ENCODE results near the gene CERT1. TPM values are rescaled to one million over a fixed set of nuclear protein-coding genes. Genes with fewer than 3 reads are reported as not detected.
"Not testable (repeated sequence)": the region's sequence is repeated elsewhere in the genome, so short reads cannot be mapped to it uniquely, and the experiment has no call there.

CERT1 gene
- polyA plus RNA-seq, 2 of the 4 experiments (the other 2 are of a cell fraction), result 19.5 to 22.5 TPM

DNA sequence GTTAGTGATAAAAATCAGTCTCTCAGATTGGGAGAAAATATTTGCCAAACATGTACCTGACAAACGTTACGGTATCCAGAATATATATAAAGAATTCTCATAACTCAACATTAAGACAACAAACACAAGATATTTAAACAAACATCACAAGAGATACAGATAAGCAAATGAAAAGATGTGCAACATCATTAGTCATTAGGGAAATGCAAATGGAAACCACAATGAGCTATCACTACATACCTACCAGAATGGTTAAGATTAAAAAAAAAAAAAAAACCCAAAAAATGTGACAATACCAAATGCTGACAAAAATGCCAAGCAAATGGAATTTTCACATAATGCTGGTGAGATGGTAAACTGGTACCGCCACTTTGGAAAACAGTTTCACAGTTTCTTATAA is 15.4 kb downstream of the CERT1 start:
- FAIRE-seq (no peak), DNase-seq (ENCODE audit: low read depth in 1 of 2, low spot score in 1 of 2) (no peak), ATAC-seq (no peak)
- TF ChIP-seq CEBPB (IDR thresholded peaks at IDR 0.05) (no peak), NR3C1 (IDR thresholded peaks at IDR 0.05) (no peak), RCOR1 (IDR thresholded peaks at IDR 0.05; ENCODE audit: low read depth, low read length) (no peak), TFCP2L1 (CRISPR knock-in tag; IDR thresholded peaks at IDR 0.05) (no peak), FOSB (CRISPR knock-in tag; IDR thresholded peaks at IDR 0.05) (no peak), MAZ (IDR thresholded peaks at IDR 0.05; ENCODE audit: borderline replicate concordance, low read depth, low read length) (no peak), CHD2 (IDR thresholded peaks at IDR 0.05; ENCODE audit: low read length, partially characterized antibody) (no peak), RAD21 (conservative IDR thresholded peaks at IDR 0.05 in 1 of 2, IDR thresholded peaks at IDR 0.05 in 1 of 2) (no peak), ESRRA (IDR thresholded peaks at IDR 0.05; ENCODE audit: borderline replicate concordance, low read length) (no peak)
- TF ChIP-seq, protein P1, sequence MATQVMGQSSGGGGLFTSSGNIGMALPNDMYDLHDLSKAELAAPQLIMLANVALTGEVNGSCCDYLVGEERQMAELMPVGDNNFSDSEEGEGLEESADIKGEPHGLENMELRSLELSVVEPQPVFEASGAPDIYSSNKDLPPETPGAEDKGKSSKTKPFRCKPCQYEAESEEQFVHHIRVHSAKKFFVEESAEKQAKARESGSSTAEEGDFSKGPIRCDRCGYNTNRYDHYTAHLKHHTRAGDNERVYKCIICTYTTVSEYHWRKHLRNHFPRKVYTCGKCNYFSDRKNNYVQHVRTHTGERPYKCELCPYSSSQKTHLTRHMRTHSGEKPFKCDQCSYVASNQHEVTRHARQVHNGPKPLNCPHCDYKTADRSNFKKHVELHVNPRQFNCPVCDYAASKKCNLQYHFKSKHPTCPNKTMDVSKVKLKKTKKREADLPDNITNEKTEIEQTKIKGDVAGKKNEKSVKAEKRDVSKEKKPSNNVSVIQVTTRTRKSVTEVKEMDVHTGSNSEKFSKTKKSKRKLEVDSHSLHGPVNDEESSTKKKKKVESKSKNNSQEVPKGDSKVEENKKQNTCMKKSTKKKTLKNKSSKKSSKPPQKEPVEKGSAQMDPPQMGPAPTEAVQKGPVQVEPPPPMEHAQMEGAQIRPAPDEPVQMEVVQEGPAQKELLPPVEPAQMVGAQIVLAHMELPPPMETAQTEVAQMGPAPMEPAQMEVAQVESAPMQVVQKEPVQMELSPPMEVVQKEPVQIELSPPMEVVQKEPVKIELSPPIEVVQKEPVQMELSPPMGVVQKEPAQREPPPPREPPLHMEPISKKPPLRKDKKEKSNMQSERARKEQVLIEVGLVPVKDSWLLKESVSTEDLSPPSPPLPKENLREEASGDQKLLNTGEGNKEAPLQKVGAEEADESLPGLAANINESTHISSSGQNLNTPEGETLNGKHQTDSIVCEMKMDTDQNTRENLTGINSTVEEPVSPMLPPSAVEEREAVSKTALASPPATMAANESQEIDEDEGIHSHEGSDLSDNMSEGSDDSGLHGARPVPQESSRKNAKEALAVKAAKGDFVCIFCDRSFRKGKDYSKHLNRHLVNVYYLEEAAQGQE (IDR thresholded peaks at IDR 0.05), result no peak
- Histone ChIP-seq H3K27ac (no peak overlapping the region), H3K4me3 (no peak overlapping the region), H3K4me1 (no peaks in the 10 kb centered on the region), H3K9me3 (no peaks in the 10 kb centered on the region), H3K4me2 (no peak overlapping the region)
- ChIA-PET CTCF (no interaction called here), POLR2A (no interaction called here)
- 87% methylated on average over 3 of the region's 3 CpGs for WGBS (ENCODE audit: missing lambda C conversion rate)

DNA sequence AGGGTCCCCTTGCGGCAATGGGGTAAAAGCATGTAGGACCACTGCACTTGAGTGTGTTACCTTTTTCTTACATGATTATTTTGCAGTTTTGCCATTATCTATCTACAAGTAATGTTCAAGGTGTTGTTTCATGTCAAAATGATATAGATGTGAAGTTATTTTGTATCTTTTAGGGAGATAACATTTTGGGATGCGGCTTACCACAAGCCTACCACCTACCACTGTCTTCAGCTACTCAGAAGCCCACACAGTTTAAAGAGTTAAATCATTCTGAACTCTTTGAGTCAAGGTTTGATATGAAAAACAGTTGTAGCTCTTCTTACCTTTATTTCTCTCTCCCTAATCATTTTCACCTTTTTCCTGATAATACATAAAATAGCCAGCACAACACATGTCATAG is 19.8 kb downstream of the CERT1 start:
- no peak overlapping the region for H3K27ac ChIP-seq
- ChIA-PET POLR2A (no interaction called here), CTCF (interaction anchor here (0.6 kb wide), 1 partner anchor 17 kb away, joined by 3 read pairs; no protein-coding TSS in a partner anchor)
- peaks cover 17% of the 10 kb centered on the region; the same call in 2 of the 3 replicates for H3K9me3 ChIP-seq
- no peaks in the 10 kb centered on the region for H3K4me1 ChIP-seq
- no peak overlapping the region for H3K4me2 ChIP-seq
- DNase-seq (ENCODE audit: low read depth in 1 of 2, low spot score in 1 of 2) (no peak), ATAC-seq (no peak), FAIRE-seq (no peak)
- TF ChIP-seq RCOR1 (IDR thresholded peaks at IDR 0.05; ENCODE audit: low read depth, low read length) (no peak), ZFP36 (IDR thresholded peaks at IDR 0.05; ENCODE audit: borderline replicate concordance, partially characterized antibody) (no peak), HEYL (CRISPR knock-in tag; IDR thresholded peaks at IDR 0.05) (no peak), POLR2A (IDR thresholded peaks at IDR 0.05; ENCODE audit: low read length) (no peak), FOSB (CRISPR knock-in tag; IDR thresholded peaks at IDR 0.05) (no peak), SMC3 (IDR thresholded peaks at IDR 0.05) (no peak), MYC (IDR thresholded peaks at IDR 0.05; ENCODE audit: borderline replicate concordance, low read length) (no peak), CBX2 (IDR thresholded peaks at IDR 0.05; ENCODE audit: borderline replicate concordance, low read depth) (no peak), KDM5A (IDR thresholded peaks at IDR 0.05) (no peak), BHLHE40 (IDR thresholded peaks at IDR 0.05; ENCODE audit: low read depth, low read length) (no peak), KDM1A (IDR thresholded peaks at IDR 0.05; ENCODE audit: low read depth) (no peak), JUNB (IDR thresholded peaks at IDR 0.05) (no peak), HOXB13 (CRISPR knock-in tag; IDR thresholded peaks at IDR 0.05; ENCODE audit: low read depth) (no peak), NFE2L2 (conservative IDR thresholded peaks at IDR 0.05; ENCODE audit: low read length) (no peak), HOXA7 (CRISPR knock-in tag; IDR thresholded peaks at IDR 0.05) (no peak)
- TF ChIP-seq, protein P2, sequence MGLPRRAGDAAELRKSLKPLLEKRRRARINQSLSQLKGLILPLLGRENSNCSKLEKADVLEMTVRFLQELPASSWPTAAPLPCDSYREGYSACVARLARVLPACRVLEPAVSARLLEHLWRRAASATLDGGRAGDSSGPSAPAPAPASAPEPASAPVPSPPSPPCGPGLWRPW (IDR thresholded peaks at IDR 0.05), result no peak
- TF ChIP-seq, protein P3, sequence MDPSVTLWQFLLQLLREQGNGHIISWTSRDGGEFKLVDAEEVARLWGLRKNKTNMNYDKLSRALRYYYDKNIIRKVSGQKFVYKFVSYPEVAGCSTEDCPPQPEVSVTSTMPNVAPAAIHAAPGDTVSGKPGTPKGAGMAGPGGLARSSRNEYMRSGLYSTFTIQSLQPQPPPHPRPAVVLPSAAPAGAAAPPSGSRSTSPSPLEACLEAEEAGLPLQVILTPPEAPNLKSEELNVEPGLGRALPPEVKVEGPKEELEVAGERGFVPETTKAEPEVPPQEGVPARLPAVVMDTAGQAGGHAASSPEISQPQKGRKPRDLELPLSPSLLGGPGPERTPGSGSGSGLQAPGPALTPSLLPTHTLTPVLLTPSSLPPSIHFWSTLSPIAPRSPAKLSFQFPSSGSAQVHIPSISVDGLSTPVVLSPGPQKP (IDR thresholded peaks at IDR 0.05; ENCODE audit: low read depth, low read length), result no peak
- TF ChIP-seq, protein P4, sequence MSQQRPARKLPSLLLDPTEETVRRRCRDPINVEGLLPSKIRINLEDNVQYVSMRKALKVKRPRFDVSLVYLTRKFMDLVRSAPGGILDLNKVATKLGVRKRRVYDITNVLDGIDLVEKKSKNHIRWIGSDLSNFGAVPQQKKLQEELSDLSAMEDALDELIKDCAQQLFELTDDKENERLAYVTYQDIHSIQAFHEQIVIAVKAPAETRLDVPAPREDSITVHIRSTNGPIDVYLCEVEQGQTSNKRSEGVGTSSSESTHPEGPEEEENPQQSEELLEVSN (IDR thresholded peaks at IDR 0.05; ENCODE audit: borderline replicate concordance, low read depth), result no peak
- no peak overlapping the region for H3K4me3 ChIP-seq
- WGBS (ENCODE audit: missing lambda C conversion rate), result 98% methylated on average over 2 of the region's 2 CpGs

DNA sequence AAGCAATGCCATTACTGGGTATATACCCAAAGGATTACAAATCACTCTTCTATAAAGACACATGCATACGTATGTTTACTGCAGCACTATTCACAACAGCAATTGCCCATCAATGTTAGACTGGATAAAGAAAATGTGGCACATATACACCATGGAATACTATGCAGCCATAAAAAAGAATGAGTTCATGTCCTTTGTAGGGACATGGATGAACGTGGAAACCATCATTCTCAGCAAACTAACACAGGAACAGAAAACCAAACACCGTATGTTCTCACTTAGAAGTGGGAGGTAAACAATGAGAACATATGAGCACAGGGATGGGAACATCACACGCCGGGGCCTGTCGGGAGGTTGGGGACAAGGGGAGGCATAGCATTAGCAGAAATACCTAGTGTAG is 21.6 kb downstream of the CERT1 start:
- H3K4me3 ChIP-seq; CTCF ChIA-PET; H3K4me2 ChIP-seq; H3K27ac ChIP-seq; DNase-seq (ENCODE audit: low read depth in 1 of 2, low spot score in 1 of 2); H3K4me1 ChIP-seq; FAIRE-seq; ATAC-seq; POLR2A ChIA-PET: not testable (repeated sequence)
- peaks cover 23% of the 10 kb centered on the region; the same call in 2 of the 3 replicates for H3K9me3 ChIP-seq
- WGBS (ENCODE audit: missing lambda C conversion rate), result 97% methylated on average over 6 of the region's 6 CpGs
